GM12878 (cell line): ENCODE data around the gene DHPS. TPM values are rescaled to one million over a fixed set of nuclear protein-coding genes. Genes with fewer than 3 reads are reported as not detected.

ENCODE experiments used
- ATAC-seq: fragments of 200-7000 bp; cut with Tn5 transposase; 3 replicates; pipeline ENCODE4 v1.9.1; 2020; ENCODE audit warnings: mild to moderate bottlenecking, moderate library complexity
- BruUV-seq: library from RNA; stranded (reverse); fragments of 400-500 nt; replicated peaks from 2 replicates; lab custom pipeline; 2021; lab: Mats Ljungman, UMichigan
- CTCF ChIA-PET: fragments of 300-600 bp; sonication (Branson Sonifier 250); formaldehyde crosslinking; extraction: SDS; loops from one replicate; lab custom pipeline; 2021; ENCODE audit warnings: inconsistent platforms; lab: Yijun Ruan, JAX
- POLR2A ChIA-PET: fragments of 350-600 bp; formaldehyde crosslinking; extraction: SDS; loops from one replicate; lab custom pipeline; 2021; ENCODE audit warnings: inconsistent platforms; lab: Charles Lee
- RAD21 ChIA-PET: fragments of 300-600 bp; sonication (Branson Sonifier 250); formaldehyde crosslinking; loops from one replicate; lab custom pipeline; 2023; ENCODE audit warnings: antibody characterized with exemption; ENCODE audit not compliant: unreplicated experiment; lab: Charles Lee
- SMC1A ChIA-PET: fragments of 300-600 bp; sonication (Branson Sonifier 250); formaldehyde crosslinking; loops from one replicate; lab custom pipeline; 2023; ENCODE audit not compliant: unreplicated experiment, uncharacterized antibody; lab: Charles Lee
- DNase-seq: peaks from one replicate; pipeline ENCODE4 v3.0.0-alpha.2; 2011; ENCODE audit warnings: low read depth, low spot score
- FAIRE-seq: peaks from 3 replicates; lab custom pipeline; 2011; peaks lifted over from hg19 to GRCh38; lab: Jason Lieb, UNC
- H2AFZ ChIP-seq: 2 replicates; pipeline ENCODE4 v1.6.0; 2011; ENCODE audit warnings: low read depth, low read length, control low read depth; ENCODE audit not compliant: control insufficient read depth
- H3K27ac ChIP-seq: 2 replicates; pipeline ENCODE4 v1.5.1; 2011; ENCODE audit warnings: control low read depth; ENCODE audit not compliant: control insufficient read depth, insufficient read depth
- H3K27me3 ChIP-seq, 2 experiments: replicated peaks in 1 of 2; 2 replicates each; pipeline versions ENCODE4 v1.6.0 to v1.6.1; 2011; ENCODE audit warnings: low read length in 1 of 2; ENCODE audit not compliant: control insufficient read depth in 2 of 2, insufficient read depth in 2 of 2
- H3K36me3 ChIP-seq, 2 experiments: 2 replicates each; pipeline ENCODE4 v1.5.1; 2011; ENCODE audit warnings: low read length in 1 of 2; ENCODE audit not compliant: control insufficient read depth in 2 of 2, insufficient read depth in 2 of 2
- H3K4me1 ChIP-seq: 2 replicates; pipeline ENCODE4 v1.6.1; 2011; ENCODE audit warnings: mild to moderate bottlenecking, low read length, moderate library complexity, mixed read lengths; ENCODE audit not compliant: control insufficient read depth, insufficient read depth
- H3K4me2 ChIP-seq: 2 replicates; pipeline ENCODE4 v1.6.0; 2011; ENCODE audit warnings: control low read depth; ENCODE audit not compliant: control insufficient read depth, insufficient read depth
- H3K4me3 ChIP-seq: fragments of 200-600 bp; sonication (generic); 2 replicates; pipeline ENCODE4 v1.5.1; 2016
- H3K79me2 ChIP-seq: 2 replicates; pipeline ENCODE4 v1.6.0; 2011; ENCODE audit warnings: low read length; ENCODE audit not compliant: control insufficient read depth, insufficient read depth
- H3K9ac ChIP-seq: 2 replicates; pipeline ENCODE4 v1.8.0; 2011; ENCODE audit warnings: low read length, control low read depth, mixed read lengths; ENCODE audit not compliant: control insufficient read depth, insufficient read depth
- H3K9me3 ChIP-seq: replicated peaks from 3 replicates; pipeline ENCODE4 v1.5.1; 2011; ENCODE audit warnings: mild to moderate bottlenecking, low read length; ENCODE audit not compliant: control insufficient read depth, insufficient read depth
- H4K20me1 ChIP-seq: 2 replicates; pipeline ENCODE4 v1.6.0; 2011; ENCODE audit not compliant: control insufficient read depth, insufficient read depth
- CBX3 ChIP-seq: fragments of 200-600 bp; sonication (generic); IDR thresholded peaks from 2 replicates; pipeline ENCODE4 v1.6.1; 2016; ENCODE audit warnings: low read depth, borderline replicate concordance
- CHD2 ChIP-seq: IDR thresholded peaks from 2 replicates; pipeline ENCODE4 v1.6.1; 2011; ENCODE audit warnings: low read depth, low read length, improper control_type of control experiment, borderline replicate concordance
- HDAC6 ChIP-seq: fragments of 200-600 bp; sonication (generic); IDR thresholded peaks from one replicate; pipeline ENCODE4 v1.8.0; 2017; ENCODE audit warnings: antibody characterized with exemption; ENCODE audit not compliant: unreplicated experiment
- KLF5 ChIP-seq: fragments of 450-650 bp; IDR thresholded peaks from 2 replicates; pipeline ENCODE4 v1.6.1; 2014; ENCODE audit warnings: mild to moderate bottlenecking; ENCODE audit not compliant: partially characterized antibody
- NFIC ChIP-seq: IDR thresholded peaks from 2 replicates; pipeline ENCODE4 v1.6.1; 2012; ENCODE audit warnings: low read depth, mild to moderate bottlenecking, inconsistent platforms, low read length, moderate library complexity
- RCOR1 ChIP-seq: conservative IDR thresholded peaks from 2 replicates; pipeline ENCODE4 v1.6.1; 2012; ENCODE audit warnings: low read depth, low read length, improper control_type of control experiment
- STAT1 ChIP-seq: fragments of 450-650 bp; conservative IDR thresholded peaks from 2 replicates; pipeline ENCODE4 v1.6.1; 2014; ENCODE audit warnings: antibody characterized with exemption, mild to moderate bottlenecking
- STAT3 ChIP-seq: IDR thresholded peaks from 2 replicates; pipeline ENCODE4 v1.6.1; 2011; ENCODE audit warnings: low read depth, low read length, improper control_type of control experiment
- ZNF274 ChIP-seq: IDR thresholded peaks from one replicate; pipeline ENCODE4 v1.8.0; 2011; ENCODE audit not compliant: insufficient read length, insufficient read depth
- ZNF592 ChIP-seq: fragments of 450-650 bp; IDR thresholded peaks from 2 replicates; pipeline ENCODE4 v1.6.1; 2017; ENCODE audit warnings: mild to moderate bottlenecking, moderate library complexity
- WGBS: methylation state at CpG from one replicate; pipeline ENCODE4 v1.1.6; 2016; ENCODE audit warnings: low lambda C conversion rate; ENCODE audit not compliant: insufficient replicate concordance, insufficient coverage; ENCODE audit errors: missing lambda C conversion rate; 5-methylcytosine and 5-hydroxymethylcytosine counted together
- in situ Hi-C: fragments of 300-500 bp; cut with MboI; formaldehyde crosslinking; loops from 9 replicates; pipeline ENCODE4 v1.14.3; 2018; ENCODE audit warnings: mixed read lengths
- intact Hi-C: fragments of 100-400 bp; cut with micrococcal nuclease; formaldehyde crosslinking; loops from one replicate; pipeline ENCODE4 v1.14.2; 2022; ENCODE audit not compliant: unreplicated experiment
- polyA plus RNA-seq, 11 experiments: library from polyadenylated mRNA; depleted of rRNA in 4 of 11; unstranded in 6 of 11; stranded (reverse) in 5 of 11; fragments of >200 nt; fragmentation: Nextera tagmentation in 4 of 11; fragmentation: Illumina TruSeq in 1 of 11; extraction: Ambion mirVana in 4 of 11; extraction: Trizol in 1 of 11; gene quantifications; 1 replicate in 1 of 11; 2 replicates in 10 of 11; pipeline versions ENCODE4 v1.2.1 to v1.2.3, GENCODE V29; 2011 to 2016; ENCODE audit warnings: inconsistent platforms in 2 of 11, missing spikeins in 2 of 11, low read depth in 1 of 11
- total RNA-seq, 4 experiments: library from RNA; depleted of rRNA in 3 of 4; stranded (reverse); fragments of >200 nt in 3 of 4; fragmentation: Illumina TruSeq in 1 of 4; extraction: Trizol in 1 of 4; gene quantifications; 2 replicates each; pipeline versions ENCODE4 v1.2.1 to v1.2.3, GENCODE V29; 2013 to 2021
- TF ChIP-seq, protein P1 (sequence below): fragments of 450-650 bp; IDR thresholded peaks from 2 replicates; pipeline ENCODE4 v1.6.1; 2016; ENCODE audit warnings: mild to moderate bottlenecking, moderate library complexity, borderline replicate concordance
- TF ChIP-seq, protein P2 (sequence below): IDR thresholded peaks from 2 replicates; pipeline ENCODE4 v1.6.1; 2012; ENCODE audit warnings: low read length, inconsistent platforms
- TF ChIP-seq, protein P3 (sequence below): IDR thresholded peaks from 2 replicates; pipeline ENCODE4 v1.6.1; 2012; ENCODE audit warnings: low read depth, low read length, improper control_type of control experiment

The DHPS gene
- total and polyA plus RNA-seq, 10 of the 15 experiments (the other 5 are each of a cell fraction or from before 2014, with no cell fraction given): 36.4 to 104 (median 83.4) TPM

DNA sequence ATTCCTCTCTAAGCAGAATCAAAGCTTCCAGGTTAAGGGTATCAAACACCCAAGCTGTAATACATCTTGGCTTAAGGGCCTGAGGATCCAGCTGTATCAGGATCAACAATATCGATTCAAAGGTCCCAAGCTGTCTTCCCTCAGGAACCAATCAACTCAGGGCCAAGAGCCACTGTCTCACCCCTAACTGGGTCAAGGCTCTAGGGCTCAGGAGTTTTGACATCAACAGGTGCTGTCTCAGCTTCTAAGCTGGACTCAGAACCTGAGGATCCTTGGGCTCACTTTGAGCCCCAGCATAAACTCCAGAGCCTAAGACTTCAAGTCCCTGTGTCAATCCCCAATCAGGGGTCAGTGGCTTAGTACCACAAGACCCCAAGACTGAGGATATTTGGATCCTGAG is 13.8 kb upstream of the DHPS start:
- intact Hi-C loops: no loop called here
- Histone ChIP-seq H3K27ac (no peak overlapping the region), H3K27me3 (no peaks in the 10 kb centered on the region), H3K79me2 (no peaks in the 10 kb centered on the region), H2AFZ (peak overlapping the region; percentile 16; the same call in 1 of the 2 replicates), H3K36me3 (peaks cover 0 to 6% of the 10 kb centered on the region in 2 experiments; a peak in 3 of 4 replicates), H4K20me1 (no peaks in the 10 kb centered on the region), H3K9me3 (no peaks in the 10 kb centered on the region)
- FAIRE-seq: no peak
- in situ Hi-C loops: no loop called here
- ChIA-PET SMC1A (interaction anchor here (0.7 kb wide), 1 partner anchor 9 kb away, joined by 3 read pairs; no protein-coding TSS in a partner anchor), RAD21 (no interaction called here)
- 94% methylated on average over 1 of the region's 1 CpG for WGBS
- DNase-seq: no peak
- no peak for TF ChIP-seq STAT1
- TF ChIP-seq, protein P1, sequence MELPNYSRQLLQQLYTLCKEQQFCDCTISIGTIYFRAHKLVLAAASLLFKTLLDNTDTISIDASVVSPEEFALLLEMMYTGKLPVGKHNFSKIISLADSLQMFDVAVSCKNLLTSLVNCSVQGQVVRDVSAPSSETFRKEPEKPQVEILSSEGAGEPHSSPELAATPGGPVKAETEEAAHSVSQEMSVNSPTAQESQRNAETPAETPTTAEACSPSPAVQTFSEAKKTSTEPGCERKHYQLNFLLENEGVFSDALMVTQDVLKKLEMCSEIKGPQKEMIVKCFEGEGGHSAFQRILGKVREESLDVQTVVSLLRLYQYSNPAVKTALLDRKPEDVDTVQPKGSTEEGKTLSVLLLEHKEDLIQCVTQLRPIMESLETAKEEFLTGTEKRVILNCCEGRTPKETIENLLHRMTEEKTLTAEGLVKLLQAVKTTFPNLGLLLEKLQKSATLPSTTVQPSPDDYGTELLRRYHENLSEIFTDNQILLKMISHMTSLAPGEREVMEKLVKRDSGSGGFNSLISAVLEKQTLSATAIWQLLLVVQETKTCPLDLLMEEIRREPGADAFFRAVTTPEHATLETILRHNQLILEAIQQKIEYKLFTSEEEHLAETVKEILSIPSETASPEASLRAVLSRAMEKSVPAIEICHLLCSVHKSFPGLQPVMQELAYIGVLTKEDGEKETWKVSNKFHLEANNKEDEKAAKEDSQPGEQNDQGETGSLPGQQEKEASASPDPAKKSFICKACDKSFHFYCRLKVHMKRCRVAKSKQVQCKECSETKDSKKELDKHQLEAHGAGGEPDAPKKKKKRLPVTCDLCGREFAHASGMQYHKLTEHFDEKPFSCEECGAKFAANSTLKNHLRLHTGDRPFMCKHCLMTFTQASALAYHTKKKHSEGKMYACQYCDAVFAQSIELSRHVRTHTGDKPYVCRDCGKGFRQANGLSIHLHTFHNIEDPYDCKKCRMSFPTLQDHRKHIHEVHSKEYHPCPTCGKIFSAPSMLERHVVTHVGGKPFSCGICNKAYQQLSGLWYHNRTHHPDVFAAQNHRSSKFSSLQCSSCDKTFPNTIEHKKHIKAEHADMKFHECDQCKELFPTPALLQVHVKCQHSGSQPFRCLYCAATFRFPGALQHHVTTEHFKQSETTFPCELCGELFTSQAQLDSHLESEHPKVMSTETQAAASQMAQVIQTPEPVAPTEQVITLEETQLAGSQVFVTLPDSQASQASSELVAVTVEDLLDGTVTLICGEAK: no peak
- TF ChIP-seq HDAC6: no peak
- no peak for TF ChIP-seq CBX3
- no peak for TF ChIP-seq NFIC
- no peak for TF ChIP-seq ZNF592
- TF ChIP-seq, protein P2, sequence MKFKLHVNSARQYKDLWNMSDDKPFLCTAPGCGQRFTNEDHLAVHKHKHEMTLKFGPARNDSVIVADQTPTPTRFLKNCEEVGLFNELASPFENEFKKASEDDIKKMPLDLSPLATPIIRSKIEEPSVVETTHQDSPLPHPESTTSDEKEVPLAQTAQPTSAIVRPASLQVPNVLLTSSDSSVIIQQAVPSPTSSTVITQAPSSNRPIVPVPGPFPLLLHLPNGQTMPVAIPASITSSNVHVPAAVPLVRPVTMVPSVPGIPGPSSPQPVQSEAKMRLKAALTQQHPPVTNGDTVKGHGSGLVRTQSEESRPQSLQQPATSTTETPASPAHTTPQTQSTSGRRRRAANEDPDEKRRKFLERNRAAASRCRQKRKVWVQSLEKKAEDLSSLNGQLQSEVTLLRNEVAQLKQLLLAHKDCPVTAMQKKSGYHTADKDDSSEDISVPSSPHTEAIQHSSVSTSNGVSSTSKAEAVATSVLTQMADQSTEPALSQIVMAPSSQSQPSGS: no peak
- no peak for TF ChIP-seq ZNF274
- TF ChIP-seq RCOR1: no peak
- TF ChIP-seq KLF5: no peak
- no peak for TF ChIP-seq CHD2
- TF ChIP-seq STAT3: no peak
- TF ChIP-seq, protein P3, sequence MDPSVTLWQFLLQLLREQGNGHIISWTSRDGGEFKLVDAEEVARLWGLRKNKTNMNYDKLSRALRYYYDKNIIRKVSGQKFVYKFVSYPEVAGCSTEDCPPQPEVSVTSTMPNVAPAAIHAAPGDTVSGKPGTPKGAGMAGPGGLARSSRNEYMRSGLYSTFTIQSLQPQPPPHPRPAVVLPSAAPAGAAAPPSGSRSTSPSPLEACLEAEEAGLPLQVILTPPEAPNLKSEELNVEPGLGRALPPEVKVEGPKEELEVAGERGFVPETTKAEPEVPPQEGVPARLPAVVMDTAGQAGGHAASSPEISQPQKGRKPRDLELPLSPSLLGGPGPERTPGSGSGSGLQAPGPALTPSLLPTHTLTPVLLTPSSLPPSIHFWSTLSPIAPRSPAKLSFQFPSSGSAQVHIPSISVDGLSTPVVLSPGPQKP: no peak
- TF ChIP-seq, all 136 proteins: peak for 0
- POLR2A ChIA-PET: interaction anchor here (1.1 kb wide), 2 partner anchors 13 to 38 kb away, joined by 4 read pairs; no protein-coding TSS in a partner anchor
- CTCF ChIA-PET: interaction anchor here (1.2 to 1.5 kb wide), 2 partner anchors 17 to 71 kb away, joined by 3 to 7 read pairs; no protein-coding TSS in a partner anchor
- peak overlapping the region; percentile 96 for H3K4me2 ChIP-seq
- H3K4me3 ChIP-seq: peak overlapping the region; percentile 85; the same call in 1 of the 2 replicates
- ATAC-seq: no peak
- peak overlapping the region; percentile 50; the same call in 1 of the 2 replicates for H3K9ac ChIP-seq
- no TSS peak for BruUV-seq
- peaks cover 9% of the 10 kb centered on the region for H3K4me1 ChIP-seq
